Epithelial cell of prostate (primary cell): ENCODE results near the gene PCDH15.
"Not testable (repeated sequence)": the region's sequence is repeated elsewhere in the genome, so short reads cannot be mapped to it uniquely, and the experiment has no call there.

Source experiments
- DNase-seq: peaks from one replicate; pipeline ENCODE4 v3.0.0-alpha.2; 2011; ENCODE audit warnings: low read depth, low spot score
- H3K27ac ChIP-seq: fragments of 450-650 bp; 2 replicates; pipeline ENCODE4 v1.5.1; 2017; ENCODE audit warnings: mild to moderate bottlenecking

The PCDH15 gene

GRCh38 chr10:54060572-54060971 is 740.5 kb downstream of the PCDH15 start:
- DNase-seq: no peak
- H3K27ac ChIP-seq: no peak overlapping the region

GRCh38 chr10:54057357-54057756 is 743.7 kb downstream of the PCDH15 start:
- no peak for DNase-seq
- no peak overlapping the region for H3K27ac ChIP-seq

- DNase-seq: no peak
- no peak overlapping the region for H3K27ac ChIP-seq
Measured at GRCh38 chr10:54026340-54026739, 774.7 kb downstream of the PCDH15 start.

GRCh38 chr10:54011117-54011516 is 789.9 kb downstream of the PCDH15 start:
- no peak for DNase-seq
- H3K27ac ChIP-seq: no peak overlapping the region

GRCh38 chr10:54010337-54010933 is 790.6 kb downstream of the PCDH15 start:
- DNase-seq: no peak
- H3K27ac ChIP-seq: no peak overlapping the region

- no peak overlapping the region for H3K27ac ChIP-seq
- DNase-seq: no peak
Measured at GRCh38 chr10:54009672-54010071, 791.4 kb downstream of the PCDH15 start.

GRCh38 chr10:54002077-54002476 is 799.0 kb downstream of the PCDH15 start:
- DNase-seq: no peak
- no peak overlapping the region for H3K27ac ChIP-seq

GRCh38 chr10:53997953-53998352 is 803.1 kb downstream of the PCDH15 start:
- DNase-seq: no peak

GRCh38 chr10:53990799-53991238 is 810.2 kb downstream of the PCDH15 start:
- DNase-seq: no peak
- H3K27ac ChIP-seq: no peak overlapping the region

More at GRCh38 chr10:53997953-53998352, 803.1 kb downstream of the PCDH15 start:
- no peak overlapping the region for H3K27ac ChIP-seq

- DNase-seq: no peak
- H3K27ac ChIP-seq: no peak overlapping the region
Measured at GRCh38 chr10:53983431-53983830, 817.6 kb downstream of the PCDH15 start.

GRCh38 chr10:53980210-53980609 is 820.8 kb downstream of the PCDH15 start:
- no peak overlapping the region for H3K27ac ChIP-seq
- no peak for DNase-seq

- H3K27ac ChIP-seq: no peak overlapping the region
- no peak for DNase-seq
Measured at GRCh38 chr10:53978301-53978700, 822.7 kb downstream of the PCDH15 start.

- no peak for DNase-seq
- no peak overlapping the region for H3K27ac ChIP-seq
Measured at GRCh38 chr10:53977267-53977666, 823.8 kb downstream of the PCDH15 start.

GRCh38 chr10:53957401-53957800 is 843.6 kb downstream of the PCDH15 start:
- H3K27ac ChIP-seq: no peak overlapping the region
- no peak for DNase-seq

- no peak overlapping the region for H3K27ac ChIP-seq
- DNase-seq: no peak
Measured at GRCh38 chr10:53955091-53955490, 845.9 kb downstream of the PCDH15 start.

- no peak for DNase-seq
- no peak overlapping the region for H3K27ac ChIP-seq
Measured at GRCh38 chr10:53952698-53953630, 848.1 kb downstream of the PCDH15 start.

GRCh38 chr10:53939654-53940053 is 861.4 kb downstream of the PCDH15 start:
- H3K27ac ChIP-seq: no peak overlapping the region
- no peak for DNase-seq

GRCh38 chr10:53930648-53931047 is 870.4 kb downstream of the PCDH15 start:
- no peak for DNase-seq

GRCh38 chr10:53924051-53924700 is 876.9 kb downstream of the PCDH15 start:
- DNase-seq, H3K27ac ChIP-seq: not testable (repeated sequence)

More at GRCh38 chr10:53930648-53931047, 870.4 kb downstream of the PCDH15 start:
- H3K27ac ChIP-seq: no peak overlapping the region

GRCh38 chr10:53918755-53919154 is 882.3 kb downstream of the PCDH15 start:
- no peak overlapping the region for H3K27ac ChIP-seq
- DNase-seq: no peak

GRCh38 chr10:53909791-53910190 is 891.2 kb downstream of the PCDH15 start:
- no peak for DNase-seq

More at GRCh38 chr10:53909791-53910190, 891.2 kb downstream of the PCDH15 start:
- H3K27ac ChIP-seq: no peak overlapping the region
